GM18526 (cell line): ENCODE measurements around the gene MAGED2.

Source experiments
- POLR2A ChIP-seq: IDR thresholded peaks from 3 replicates; pipeline ENCODE4 v1.6.1; 2011; ENCODE audit not compliant: insufficient read length; ENCODE audit errors: extremely low read depth

MAGED2 gene

GRCh38 chrX:54817220-54817820, 9.8 kb downstream of the MAGED2 start:
- TF ChIP-seq POLR2A, result no peak

- no peak for TF ChIP-seq POLR2A
These were observed 10.7 kb downstream of the MAGED2 start for GRCh38 chrX:54818221-54818620.

DNA sequence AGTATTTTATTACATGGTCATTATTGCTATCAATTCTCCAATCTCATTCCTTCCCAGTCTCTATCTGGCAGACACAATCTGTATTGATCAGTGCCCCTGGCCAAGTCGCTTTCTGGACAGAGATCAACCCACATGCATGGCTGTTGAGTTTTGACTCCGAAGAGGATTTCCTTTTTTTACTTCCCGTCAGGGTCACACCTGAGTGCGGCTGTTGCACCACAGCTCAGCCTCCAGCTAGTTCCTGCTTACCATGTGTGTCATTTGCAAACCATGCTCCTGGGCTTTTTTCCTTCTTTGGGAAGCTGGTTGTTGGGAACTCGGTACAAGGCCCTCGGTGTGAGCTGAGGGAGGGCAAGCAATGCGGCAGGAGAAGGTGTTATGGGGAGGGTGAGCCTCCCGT, 11.7 kb downstream of the MAGED2 start:
- TF ChIP-seq POLR2A, result no peak

- no peak for TF ChIP-seq POLR2A
These were observed 13.2 kb downstream of the MAGED2 start for GRCh38 chrX:54820737-54821136.

GRCh38 chrX:54821310-54821709, 13.8 kb downstream of the MAGED2 start:
- TF ChIP-seq POLR2A, result no peak

DNA sequence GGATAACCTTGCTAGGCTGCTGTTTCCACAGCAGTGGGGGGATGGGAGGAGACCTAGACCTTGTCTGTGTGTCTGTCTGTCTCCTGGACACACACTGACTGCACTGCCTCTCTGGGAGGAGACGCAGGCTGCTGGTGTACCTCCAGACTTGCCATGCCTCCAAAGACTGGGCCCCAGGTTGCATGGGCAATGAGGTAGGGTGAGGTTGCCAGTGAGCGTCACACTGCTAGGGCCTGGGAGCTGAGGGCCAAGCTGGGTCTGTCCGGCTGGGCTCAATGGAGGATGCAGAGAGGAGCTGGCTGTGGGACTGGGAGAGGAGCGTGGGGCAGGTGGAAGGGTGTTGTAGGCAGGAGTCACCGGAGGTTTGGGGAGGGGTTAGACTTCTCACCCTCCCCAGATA, 16.6 kb downstream of the MAGED2 start:
- no peak for TF ChIP-seq POLR2A

DNA sequence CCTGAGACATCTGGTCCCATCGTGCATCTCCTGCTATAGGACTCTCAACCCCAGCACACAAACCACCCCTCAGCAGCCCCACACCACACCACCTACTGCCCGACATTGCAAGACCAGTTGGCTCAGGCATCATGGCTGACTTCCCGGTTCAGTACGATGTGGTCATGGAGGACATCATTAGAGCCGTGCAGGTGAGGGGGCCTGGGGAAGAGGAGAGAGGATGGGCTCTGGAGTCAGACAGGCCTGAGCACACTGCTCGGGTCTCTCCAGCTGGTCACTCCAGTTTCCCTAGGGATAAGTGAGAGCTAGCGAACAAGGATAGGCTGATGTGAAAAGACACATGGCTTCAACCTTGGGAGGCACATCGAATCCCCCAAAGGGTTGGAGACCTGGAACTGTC, 17.2 kb downstream of the MAGED2 start:
- no peak for TF ChIP-seq POLR2A

- TF ChIP-seq POLR2A, result no peak
These were observed 18.3 kb downstream of the MAGED2 start for GRCh38 chrX:54825716-54826438.

DNA sequence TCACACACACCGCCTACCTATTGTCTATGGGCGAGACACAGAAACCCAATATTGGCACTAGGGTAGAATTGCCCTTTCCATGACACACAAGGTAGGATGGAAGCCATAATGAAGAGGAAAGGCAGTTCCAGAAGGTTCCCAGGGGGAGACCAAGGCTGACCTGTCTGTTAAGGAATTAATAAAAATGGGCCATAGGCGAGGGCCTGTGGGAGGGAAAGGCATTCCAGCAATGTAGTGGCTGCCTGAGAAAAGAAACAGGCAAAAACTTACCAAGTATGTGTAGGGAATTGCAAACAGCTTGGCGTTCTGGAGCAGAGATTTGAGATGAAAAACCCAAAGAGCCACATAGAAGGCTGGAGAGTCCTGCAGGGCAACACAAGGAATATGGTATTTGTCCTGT, 19.1 kb downstream of the MAGED2 start:
- TF ChIP-seq POLR2A, result no peak

GRCh38 chrX:54838583-54838982, 31.0 kb downstream of the MAGED2 start:
- no peak for TF ChIP-seq POLR2A

DNA sequence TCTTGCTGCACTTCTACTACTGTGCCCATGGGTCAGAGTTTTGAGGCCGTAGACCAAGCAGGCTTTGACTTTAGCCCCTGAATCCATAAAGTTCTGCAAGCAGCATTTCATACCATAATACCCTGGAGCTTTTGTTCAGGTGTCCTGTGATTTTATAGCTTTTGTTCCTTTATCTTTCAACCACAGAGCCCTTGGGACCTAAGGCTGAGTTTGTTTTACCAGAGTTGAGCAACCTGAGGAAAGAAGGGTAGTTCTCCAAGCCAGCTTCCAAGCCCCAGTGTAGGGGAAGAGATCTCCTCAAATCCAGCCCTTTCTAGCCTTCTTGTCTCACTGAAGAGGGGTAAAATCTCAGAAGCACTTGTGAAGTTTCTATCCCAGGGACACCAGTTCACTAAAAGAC, 35.1 kb downstream of the MAGED2 start:
- no peak for TF ChIP-seq POLR2A

- TF ChIP-seq POLR2A, result no peak
These were observed 35.5 kb downstream of the MAGED2 start for GRCh38 chrX:54843050-54843449.

- no peak for TF ChIP-seq POLR2A
These were observed 57.7 kb downstream of the MAGED2 start for GRCh38 chrX:54865208-54865607.
